GM19025 (cell line): ENCODE data around the gene HK1.
A peak's percentile ranks its signal among the peaks of the same experiment; 100 is the strongest.

ENCODE experiments used
- ATAC-seq: cut with Tn5 transposase; IDR thresholded peaks from one replicate; pipeline ENCODE4 v1.9.1; 2021; ENCODE audit warnings: mild to moderate bottlenecking, low read depth, moderate library complexity; ENCODE audit not compliant: unreplicated experiment

The HK1 gene

GRCh38 chr10:69397972-69398371 lies 119.7 kb downstream of the HK1 start:
- ATAC-seq = no peak

DNA sequence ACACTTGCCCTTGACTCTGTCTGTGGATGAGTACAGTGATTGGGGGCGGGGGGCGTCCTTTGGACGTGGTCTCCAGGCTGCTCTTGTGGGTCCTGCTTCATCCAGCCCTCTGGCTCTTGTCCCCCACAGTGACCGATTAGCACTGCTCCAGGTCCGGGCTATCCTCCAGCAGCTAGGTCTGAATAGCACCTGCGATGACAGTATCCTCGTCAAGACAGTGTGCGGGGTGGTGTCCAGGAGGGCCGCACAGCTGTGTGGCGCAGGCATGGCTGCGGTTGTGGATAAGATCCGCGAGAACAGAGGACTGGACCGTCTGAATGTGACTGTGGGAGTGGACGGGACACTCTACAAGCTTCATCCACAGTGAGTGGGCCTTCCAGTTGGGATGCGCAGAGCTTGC lies 120.2 kb downstream of the HK1 start:
- ATAC-seq = no peak

DNA sequence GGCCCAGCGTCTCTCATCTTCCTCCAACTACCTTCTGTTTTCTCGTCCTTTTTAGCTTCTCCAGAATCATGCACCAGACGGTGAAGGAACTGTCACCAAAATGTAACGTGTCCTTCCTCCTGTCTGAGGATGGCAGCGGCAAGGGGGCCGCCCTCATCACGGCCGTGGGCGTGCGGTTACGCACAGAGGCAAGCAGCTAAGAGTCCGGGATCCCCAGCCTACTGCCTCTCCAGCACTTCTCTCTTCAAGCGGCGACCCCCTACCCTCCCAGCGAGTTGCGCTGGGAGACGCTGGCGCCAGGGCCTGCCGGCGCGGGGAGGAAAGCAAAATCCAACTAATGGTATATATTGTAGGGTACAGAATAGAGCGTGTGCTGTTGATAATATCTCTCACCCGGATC lies 122.6 kb downstream of the HK1 start:
- ATAC-seq = no peak

- no peak for ATAC-seq
Measured at GRCh38 chr10:69401416-69401815, 123.1 kb downstream of the HK1 start.

GRCh38 chr10:69402386-69402785 lies 124.1 kb downstream of the HK1 start:
- ATAC-seq = no peak

DNA sequence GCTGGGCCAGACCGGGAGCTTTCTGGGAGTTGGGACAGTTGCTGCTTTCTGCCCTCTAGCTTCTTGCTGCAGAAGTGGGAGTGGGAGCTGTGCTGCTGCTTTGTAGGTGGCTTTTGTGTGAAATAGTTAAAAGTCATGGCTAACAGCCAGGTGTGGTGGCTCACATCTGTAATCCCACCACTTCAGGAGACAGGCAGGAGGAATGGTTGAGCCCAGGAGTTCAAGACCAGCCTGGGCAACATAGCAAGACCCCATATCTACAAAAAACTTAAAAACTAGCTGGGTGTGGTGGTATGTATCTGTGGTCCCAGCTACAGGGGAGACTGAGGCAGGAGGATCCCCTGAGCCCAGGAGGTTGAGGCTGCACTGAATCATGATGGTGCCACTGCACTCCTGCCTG lies 124.8 kb downstream of the HK1 start:
- no peak for ATAC-seq

- no peak for ATAC-seq
Measured at GRCh38 chr10:69403519-69403918, 125.2 kb downstream of the HK1 start.

DNA sequence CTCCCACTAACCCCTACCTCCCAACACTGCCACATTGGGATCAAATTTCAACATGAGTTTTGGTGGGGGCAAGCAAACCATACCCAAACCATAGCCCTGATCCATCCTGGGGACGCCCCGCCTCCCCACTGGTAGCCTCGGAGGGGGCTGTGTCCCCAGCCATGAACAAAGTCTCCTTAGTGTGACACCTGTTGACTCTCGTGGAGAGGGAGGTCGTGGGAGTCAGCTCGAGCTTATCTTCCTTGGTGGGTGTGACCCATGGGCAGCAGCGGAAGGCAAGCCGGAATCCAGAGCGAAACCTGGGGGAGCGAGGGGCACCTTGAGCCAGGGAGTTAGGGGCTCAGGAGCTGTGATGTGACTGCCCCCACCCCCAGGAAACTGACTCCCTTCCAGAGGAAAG lies 126.5 kb downstream of the HK1 start:
- ATAC-seq = no peak

DNA sequence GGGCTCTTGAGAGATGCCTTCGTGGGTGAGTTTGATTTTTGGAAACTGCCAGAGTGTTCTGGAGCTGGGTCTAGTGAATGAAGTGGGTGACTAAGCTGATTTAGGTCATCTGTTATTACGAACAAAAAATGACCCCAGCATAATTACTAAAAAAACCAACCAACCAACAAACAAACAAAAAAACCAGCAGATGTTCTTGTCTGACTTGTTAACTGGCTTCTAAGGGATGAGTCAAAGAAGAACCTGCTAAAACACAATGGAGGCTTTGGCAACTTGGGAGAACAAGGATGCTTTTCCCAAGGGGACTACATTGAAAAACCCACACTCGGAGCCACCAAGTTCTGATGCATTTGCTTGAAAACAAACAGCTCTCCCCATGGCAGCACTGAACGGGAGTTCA lies 126.9 kb downstream of the HK1 start:
- ATAC-seq = no peak

- ATAC-seq = no peak
Measured at GRCh38 chr10:69406302-69406811, 128.1 kb downstream of the HK1 start.

DNA sequence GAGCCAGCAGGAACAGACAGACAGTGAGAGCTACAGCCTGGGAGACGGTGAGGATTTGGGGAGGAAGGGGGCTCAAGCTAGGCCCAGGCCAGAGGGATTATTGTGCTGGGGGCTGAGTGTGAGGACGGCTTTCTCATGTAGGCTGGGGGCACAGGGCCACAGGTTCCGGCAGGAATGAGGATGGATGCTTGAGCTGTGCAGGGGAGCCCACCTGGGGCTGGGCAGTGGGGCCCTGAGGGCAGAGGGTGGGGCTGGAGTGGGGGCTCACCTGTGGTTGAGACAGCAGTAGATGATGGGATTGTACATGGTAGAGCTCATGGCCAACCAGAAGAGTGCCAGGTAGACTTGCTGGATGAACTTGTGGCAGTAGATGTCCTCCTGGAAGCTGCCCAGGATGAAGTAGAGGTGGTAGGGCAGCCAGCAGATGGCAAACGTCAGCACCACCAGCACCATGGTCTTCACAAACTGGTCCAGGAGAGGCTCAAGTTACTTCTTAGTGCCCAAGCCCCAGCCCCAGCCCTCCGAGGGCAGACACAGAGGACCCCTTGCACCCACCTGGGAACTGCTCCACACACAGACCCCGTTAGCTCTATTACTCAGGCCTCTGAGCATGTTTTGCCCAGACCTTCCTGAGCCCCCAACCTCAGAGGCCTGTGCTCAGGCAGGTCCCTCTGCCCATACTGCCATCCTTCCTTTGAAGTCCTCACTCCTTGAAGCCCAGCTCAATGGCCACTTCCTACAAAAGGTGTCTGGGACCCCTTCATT lies 128.7 kb downstream of the HK1 start:
- ATAC-seq = no peak

DNA sequence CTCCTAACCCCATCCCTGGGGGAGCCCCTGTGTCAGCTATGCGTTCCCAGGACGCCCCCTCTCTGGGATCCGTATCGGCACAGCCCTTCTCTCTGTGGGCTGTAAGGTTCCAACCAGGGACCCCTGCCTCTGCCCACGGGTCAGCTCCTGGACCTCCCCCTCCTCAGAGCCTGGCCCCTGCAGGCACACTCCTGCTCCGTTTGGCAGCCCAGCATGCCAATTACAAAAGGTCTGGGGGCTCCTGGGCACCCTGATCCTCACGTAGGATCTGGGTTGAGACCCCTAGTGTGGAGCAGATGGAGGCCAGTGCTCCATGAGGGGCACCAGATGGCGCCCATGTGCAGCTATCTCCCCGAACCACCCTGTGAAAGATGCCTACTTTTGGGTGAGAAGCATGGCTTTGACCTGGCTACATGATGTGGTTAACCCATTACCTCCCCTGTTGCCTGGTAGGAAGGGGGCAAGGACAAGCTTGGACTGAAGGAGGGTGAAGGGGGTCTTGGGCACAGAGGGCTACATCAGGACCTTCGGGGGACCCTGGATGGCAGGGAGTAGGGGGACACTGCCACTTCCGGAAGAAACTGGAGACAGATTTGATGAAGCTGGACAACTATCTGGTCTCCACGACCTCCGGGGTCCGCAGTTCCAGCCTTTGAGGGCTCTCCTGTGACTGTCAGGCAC lies 129.5 kb downstream of the HK1 start:
- no peak for ATAC-seq

DNA sequence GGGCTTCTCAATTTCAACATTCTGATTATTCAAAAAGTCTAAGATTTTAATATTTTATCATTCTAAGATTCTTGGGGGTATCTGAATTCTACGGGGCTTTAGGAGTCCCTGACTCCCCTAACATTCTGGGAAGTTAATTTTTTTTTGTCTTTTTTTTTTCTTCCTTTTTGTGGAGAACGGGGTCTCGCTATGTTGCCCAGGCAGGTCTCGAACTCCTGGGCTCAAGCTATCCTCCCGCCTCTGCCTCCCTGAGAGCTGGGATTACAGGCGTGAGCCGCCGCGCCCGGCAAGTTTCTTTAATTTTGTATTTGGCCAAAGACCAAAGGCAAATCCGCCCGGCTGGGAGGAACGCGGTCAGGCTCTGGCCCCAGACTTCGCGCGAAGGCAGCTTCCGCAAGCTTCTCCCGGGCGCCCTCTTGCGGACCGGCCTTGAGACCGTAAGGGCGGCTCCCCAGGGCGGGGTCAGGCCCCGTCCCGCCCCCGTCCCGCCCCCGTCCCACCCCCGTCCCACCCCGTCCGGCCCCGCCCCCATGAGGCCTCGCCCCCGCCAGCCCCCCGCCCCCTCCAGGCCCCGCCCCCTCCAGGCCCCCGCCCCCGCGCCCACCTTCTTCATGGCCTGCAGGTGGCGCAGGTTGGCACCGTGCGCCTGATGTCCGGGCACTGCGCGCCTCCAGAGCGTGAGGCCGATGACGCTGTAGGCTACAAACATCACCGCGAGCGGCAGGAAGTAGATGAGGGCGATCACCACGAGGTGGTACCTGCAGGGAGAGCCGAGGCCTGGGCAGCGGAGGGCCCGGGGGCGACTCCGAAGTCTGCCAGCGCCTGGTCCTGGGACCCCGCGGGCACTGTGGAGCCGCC lies 130.3 kb downstream of the HK1 start:
- peak; percentile 80 for ATAC-seq

- ATAC-seq = no peak
Measured at GRCh38 chr10:69409176-69409495, 130.8 kb downstream of the HK1 start.

- no peak for ATAC-seq
Measured at GRCh38 chr10:69409968-69410367, 131.7 kb downstream of the HK1 start.

GRCh38 chr10:69410487-69410886 lies 132.2 kb downstream of the HK1 start:
- ATAC-seq = no peak

DNA sequence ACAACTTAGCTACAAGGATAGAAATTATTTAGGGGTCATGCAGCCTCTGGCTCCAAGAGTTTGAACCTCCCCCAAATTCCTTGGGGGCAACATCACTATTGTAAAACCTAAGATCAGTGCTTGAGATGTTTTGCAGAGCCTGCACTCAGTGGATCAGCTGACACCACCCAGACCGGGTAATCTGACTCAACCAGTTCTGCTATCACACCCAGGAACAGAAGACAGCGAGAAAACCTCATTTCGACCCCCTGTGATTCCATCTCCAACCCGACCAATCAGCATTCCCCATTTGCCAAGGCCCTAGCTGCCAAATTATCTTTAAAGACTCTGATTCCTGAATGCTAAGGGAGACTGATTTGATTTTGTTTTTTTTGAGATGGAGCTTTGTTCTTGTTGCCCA lies 133.2 kb downstream of the HK1 start:
- ATAC-seq = no peak

- no peak for ATAC-seq
Measured at GRCh38 chr10:69412232-69412790, 134.0 kb downstream of the HK1 start.

- no peak for ATAC-seq
Measured at GRCh38 chr10:69413221-69413865, 135.0 kb downstream of the HK1 start.
